ENCODE data around the gene BCL11B.
A peak's percentile ranks its signal among the peaks of the same experiment; 100 is the strongest.

The BCL11B gene

DNA sequence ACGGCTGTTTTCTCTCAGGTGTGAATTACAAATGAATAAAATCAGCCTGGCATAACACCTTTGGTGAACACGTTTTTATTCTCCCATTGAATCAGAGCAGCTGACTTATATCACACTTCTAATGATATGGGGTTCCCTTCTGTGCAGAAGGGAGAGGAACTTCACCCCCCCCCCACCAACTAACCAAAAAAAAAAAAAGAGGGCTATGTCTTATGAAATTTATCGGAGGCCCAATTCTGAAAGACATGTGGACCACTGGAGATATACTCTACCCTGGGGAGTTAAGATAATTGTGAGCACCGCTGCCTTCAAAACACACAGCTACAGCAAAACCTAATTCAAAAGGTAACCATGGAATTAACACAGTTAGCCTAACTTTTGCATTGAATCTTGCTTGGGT is 4.6 kb downstream of the BCL11B start:
- DNase-seq (ENCODE audit: insufficient read length, low spot score), result no peak
- FAIRE-seq, result no peak
- TF ChIP-seq, protein P1, sequence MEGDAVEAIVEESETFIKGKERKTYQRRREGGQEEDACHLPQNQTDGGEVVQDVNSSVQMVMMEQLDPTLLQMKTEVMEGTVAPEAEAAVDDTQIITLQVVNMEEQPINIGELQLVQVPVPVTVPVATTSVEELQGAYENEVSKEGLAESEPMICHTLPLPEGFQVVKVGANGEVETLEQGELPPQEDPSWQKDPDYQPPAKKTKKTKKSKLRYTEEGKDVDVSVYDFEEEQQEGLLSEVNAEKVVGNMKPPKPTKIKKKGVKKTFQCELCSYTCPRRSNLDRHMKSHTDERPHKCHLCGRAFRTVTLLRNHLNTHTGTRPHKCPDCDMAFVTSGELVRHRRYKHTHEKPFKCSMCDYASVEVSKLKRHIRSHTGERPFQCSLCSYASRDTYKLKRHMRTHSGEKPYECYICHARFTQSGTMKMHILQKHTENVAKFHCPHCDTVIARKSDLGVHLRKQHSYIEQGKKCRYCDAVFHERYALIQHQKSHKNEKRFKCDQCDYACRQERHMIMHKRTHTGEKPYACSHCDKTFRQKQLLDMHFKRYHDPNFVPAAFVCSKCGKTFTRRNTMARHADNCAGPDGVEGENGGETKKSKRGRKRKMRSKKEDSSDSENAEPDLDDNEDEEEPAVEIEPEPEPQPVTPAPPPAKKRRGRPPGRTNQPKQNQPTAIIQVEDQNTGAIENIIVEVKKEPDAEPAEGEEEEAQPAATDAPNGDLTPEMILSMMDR (IDR thresholded peaks at IDR 0.05; ENCODE audit: insufficient read depth, missing control alignments), result no peak

DNA sequence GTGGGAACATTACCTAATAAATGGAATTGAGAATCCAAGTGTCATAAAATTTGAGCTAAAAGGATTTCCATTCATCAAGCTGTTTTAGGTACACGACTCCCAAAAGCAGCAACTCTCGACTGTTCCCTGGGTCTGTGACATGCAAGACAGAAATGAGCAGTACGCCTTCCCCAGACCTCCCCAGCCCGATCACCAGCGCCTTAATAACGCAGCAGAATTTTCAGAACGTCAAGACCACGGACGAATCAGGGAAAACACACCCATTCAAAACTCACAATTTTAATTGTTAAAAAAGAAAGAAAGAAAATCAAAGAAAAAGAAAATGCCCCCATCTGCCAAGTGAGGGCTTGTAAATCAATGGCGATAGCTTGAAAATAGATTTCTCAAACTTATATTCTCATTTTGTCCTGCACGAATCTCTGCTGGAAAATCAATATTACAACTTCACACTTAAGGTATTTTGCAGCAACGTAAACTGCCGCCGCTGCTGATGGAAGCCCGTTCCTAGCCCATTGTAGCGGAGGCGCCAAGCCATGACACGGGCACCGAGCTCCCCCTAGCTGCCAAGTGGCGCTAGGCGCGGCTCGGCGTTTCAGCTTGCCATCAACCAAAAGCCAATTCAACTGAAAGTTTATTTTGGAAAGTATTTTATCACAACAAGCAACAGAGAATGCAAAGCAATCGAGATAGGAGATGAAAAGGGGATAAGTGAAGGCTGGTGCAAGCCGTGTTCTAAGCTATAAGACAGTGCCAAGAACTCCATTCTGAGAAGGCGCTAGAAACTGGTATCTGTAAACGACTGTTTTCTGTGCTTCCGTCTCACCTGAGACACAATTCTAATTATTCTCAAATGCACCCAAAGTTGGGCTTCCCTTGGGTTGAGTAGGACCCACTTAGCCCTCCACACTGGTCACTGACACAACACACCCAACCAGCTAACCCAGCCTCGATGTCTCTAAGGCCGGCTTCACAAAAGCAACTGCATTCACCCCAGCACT is 5.5 kb downstream of the BCL11B start:
- TF ChIP-seq, protein P1 (IDR thresholded peaks at IDR 0.05; ENCODE audit: insufficient read depth, missing control alignments), result peak; percentile 97
- DNase-seq (ENCODE audit: insufficient read length, low spot score) (no peak), FAIRE-seq (no peak)

DNA sequence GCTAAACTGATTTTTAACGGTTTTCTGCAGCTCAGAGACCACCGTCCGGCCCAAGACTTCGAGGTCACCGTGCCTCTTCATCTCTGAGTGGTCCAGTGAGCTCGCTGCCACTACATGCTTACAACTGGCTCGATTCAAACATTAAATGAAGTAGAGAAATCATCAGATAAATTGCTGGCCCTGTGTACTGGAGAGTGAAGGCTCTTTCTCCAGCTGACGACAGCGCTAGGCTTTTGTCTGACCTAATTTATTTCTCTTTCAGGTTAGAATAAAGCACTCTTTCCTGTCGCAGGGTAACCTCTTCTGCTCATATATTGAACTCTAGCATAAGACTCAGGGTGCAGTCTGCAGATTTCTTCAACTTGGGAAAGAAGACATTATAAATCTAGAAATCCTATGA is 6.4 kb downstream of the BCL11B start:
- FAIRE-seq (no peak), DNase-seq (ENCODE audit: insufficient read length, low spot score) (no peak)
- TF ChIP-seq, protein P1 (IDR thresholded peaks at IDR 0.05; ENCODE audit: insufficient read depth, missing control alignments), result no peak

DNA sequence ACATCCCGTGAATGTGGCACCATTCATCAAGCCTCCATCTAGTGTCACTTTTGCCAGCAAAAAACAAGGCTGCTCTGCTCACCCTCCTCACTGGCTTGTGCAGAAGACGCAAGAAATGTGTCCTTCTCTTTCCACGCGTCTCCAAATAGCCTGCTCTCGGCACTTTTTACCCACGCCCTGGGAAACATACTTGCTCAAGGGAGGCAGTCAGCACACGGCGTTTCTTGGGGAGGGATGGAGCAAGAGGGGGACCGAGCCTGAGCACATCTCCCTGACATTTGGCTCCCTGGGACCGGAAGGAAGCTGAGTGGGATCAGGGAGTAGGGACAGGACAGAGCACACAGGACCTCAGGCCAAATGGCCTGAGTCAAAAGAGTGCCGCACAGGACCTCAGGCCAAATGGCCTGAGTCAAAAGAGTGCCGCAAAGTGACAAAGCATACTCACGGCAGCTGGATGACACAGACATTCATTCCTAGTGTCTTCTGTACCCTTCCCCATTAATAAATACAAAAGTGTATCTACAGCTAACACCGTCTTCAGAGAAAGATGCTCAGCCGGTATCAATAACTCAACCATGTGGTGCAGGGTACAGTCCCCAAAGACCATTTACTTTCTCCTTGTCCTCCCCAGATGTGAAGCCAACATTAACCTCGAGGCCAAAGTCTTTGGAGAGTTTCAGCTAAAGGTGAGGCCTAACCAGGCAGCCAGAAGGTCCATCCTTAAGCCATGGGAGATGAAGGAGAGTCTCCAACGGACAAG is 7.1 kb downstream of the BCL11B start:
- TF ChIP-seq, protein P1 (IDR thresholded peaks at IDR 0.05; ENCODE audit: insufficient read depth, missing control alignments), result no peak
- DNase-seq (ENCODE audit: insufficient read length, low spot score) (no peak), FAIRE-seq (no peak)

DNA sequence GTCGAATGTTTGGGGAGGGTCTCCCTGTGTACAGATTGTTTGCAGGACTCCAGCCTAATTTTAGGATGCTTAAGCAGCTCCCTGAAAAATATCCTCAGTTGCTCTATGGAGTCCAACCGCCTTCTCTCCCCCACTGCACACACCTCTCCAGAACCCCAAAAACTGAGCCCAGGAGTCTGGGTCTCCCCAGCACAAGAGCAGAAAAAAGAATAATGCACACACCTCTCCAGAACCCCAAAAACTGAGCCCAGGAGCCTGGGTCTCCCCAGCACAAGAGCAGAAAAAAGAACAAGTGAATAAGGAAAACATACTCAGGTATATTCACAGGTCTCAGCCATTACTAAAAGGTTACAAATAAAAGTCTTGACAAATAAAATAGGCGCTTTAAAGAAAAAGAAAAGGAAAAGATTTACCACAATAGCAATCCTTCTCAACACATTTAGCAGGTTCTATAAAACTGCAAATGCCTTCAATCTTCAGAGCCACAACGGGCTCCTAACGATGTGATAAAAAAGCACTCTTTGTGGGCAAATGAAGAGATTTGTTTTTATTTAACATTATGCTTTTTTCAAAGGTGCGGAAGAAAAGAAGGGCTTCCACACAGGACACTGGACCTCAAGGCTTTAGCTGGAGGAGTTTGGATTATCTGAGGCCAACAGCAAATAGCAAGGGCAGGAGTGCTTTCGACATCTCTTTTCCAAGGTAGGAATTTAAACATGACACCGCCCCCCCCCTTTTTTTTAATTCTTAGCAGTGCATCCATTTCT is 8.2 kb downstream of the BCL11B start:
- DNase-seq (ENCODE audit: insufficient read length, low spot score), result no peak
- TF ChIP-seq, protein P1 (IDR thresholded peaks at IDR 0.05; ENCODE audit: insufficient read depth, missing control alignments), result no peak
- no peak for FAIRE-seq

DNA sequence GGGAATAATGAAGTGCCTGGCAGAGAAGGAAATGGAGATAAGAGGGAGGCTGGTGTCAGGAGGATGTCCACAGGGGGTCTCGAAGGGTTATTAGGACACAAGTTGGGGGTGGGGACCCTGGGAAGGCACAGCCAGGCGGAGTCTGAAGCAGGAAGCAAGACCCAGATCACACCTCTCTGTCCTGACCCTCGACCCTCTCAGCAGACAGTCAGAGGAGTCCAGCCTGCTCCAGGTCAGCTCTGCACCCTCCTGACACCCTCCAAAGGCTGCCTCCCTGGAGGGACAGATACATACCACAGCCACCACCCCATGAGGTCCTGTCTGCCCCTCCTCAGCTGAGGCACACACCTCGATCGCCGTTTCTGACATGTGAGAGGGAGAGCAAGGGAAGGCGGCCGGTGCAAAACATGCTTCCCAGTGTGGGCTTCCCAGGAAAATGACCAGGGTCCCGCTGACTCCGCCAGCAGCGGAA is 9.0 kb downstream of the BCL11B start:
- TF ChIP-seq, protein P1 (IDR thresholded peaks at IDR 0.05; ENCODE audit: insufficient read depth, missing control alignments), result no peak
- FAIRE-seq (no peak), DNase-seq (ENCODE audit: insufficient read length, low spot score) (no peak)

All from D721Med (cell line).